HG02852 (cell line): ENCODE data around the gene CIDEA.
"Not testable (repeated sequence)": the region's sequence is repeated elsewhere in the genome, so short reads cannot be mapped to it uniquely, and the experiment has no call there.

Experiments used
- ATAC-seq: cut with Tn5 transposase; IDR thresholded peaks from one replicate; pipeline ENCODE4 v1.9.1; 2021; ENCODE audit warnings: mild to moderate bottlenecking, moderate library complexity; ENCODE audit not compliant: unreplicated experiment

CIDEA gene, protein sequence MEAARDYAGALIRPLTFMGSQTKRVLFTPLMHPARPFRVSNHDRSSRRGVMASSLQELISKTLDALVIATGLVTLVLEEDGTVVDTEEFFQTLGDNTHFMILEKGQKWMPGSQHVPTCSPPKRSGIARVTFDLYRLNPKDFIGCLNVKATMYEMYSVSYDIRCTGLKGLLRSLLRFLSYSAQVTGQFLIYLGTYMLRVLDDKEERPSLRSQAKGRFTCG

DNA sequence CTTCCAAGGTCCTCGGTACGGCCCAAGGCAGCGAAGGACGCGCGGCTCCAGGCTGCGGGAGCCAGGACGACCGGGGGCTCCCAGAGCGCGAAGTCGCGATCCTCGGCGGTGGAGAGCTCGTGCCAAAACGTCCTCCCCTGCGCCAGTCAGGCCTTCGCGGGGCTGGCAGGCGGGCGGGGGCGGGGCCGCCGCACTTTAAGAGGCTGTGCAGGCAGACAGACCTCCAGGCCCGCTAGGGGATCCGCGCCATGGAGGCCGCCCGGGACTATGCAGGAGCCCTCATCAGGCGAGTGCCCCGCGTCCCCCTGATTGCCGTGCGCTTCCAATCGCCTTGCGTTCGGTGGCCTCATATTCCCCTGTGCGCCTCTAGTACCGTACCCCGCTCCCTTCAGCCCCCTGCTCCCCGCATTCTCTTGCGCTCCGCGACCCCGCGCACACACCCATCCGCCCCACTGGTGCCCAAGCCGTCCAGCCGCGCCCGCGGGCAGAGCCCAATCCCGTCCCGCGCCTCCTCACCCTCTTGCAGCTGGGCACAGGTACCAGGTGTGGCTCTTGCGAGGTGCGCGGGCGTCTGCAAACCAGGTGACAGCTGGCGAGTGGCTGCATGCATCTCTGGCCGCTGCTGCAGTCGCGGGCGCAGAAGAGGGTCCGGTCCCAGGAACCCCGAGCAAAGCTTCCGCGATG lies at the start of gene CIDEA:
Gene CIDEA (plus strand): TSS at position 226 of the 684 bp plus-strand sequence. CDS start 23 bp downstream, at position 249.
- no peak for ATAC-seq

DNA sequence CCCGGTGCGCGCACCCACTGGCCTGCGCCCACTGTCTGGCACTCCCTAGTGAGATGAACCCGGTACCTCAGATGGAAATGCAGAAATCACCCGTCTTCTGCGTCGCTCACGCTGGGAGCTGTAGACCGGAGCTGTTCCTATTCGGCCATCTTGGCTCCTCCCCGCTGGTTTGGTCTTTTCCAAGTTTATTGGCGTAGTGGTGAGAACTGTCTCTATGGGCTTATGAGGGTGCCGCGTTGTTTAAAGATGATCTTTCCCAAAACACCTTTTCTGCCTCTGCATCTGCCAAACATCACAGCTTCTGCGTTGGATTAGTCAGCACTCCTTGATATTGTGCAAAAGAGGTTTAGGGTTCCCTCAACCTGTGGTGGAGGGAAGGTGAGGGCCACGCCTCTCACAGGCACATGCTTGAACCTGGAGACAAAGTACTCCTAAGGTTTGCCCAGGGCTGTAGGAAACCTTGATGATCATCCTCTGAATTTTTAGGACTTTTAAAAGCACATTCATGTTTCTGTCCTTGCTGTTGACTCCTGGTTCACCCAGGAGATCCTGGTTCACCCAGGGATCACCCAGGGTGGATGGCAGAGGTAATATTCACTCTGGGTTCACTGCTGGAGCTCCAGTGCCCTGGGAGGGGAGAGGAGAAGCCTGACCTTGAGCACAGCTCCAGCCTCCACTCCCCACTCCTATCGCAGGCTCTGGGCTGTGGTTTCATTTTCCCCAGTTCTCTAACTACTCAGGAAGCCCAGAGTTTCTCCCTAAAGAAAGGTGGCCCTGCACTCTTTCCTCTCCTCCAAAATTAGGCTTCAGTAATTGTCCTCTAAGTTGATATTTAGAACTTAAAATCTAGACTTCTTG lies 45.6 kb upstream of the CIDEA start:
- not testable (repeated sequence) for ATAC-seq

DNA sequence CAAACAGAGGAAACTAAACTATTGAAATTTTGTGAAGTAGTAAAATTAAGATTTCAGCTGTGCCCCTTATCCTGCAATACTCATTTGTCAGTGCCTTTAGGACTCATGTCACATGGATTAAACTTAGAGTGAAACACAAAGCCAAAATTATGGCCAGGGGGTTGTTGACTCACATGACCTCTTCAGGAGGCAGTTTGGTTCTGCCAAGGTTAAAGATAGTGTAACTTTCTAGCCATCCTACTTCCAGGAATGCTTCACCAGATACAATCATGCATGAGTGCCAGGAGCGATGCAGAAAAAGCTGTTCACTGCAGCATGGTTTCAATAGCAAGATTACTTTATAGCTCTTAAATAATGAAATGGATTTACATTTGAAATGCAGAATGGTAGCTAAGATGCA lies 41.9 kb upstream of the CIDEA start:
- not testable (repeated sequence) for ATAC-seq

DNA sequence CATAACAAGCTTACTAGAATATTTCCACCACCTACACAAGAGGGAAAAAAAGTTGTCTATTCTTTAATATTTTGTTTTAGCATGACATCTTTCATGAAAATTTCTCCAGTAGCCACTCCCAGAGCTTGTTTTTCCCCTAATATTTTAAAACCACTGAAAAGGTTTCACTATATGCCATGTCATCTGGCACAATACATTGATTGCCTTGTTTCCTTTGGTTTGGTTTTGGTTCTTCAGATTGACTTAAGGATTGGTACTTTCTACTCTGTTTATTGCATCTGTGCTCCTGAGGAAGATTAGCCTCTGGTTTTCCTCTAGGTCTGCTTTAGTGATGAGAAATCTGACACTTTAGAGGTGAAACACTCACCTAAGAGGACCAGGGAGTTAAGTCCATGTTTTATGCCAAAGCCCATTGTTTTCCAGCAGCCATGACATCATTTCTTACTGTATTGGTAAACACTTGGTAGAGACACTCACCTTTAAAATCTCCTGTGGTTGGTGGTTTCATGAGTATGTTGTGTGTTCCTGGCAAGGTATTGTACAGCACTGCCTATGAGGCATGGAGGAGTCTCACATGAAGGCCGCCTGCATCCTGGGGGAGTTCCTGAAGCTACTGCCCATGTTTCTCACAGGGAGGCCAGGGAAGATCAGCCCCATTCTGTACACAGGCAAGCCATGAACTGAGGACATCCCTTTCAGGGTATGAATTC lies 39.7 kb upstream of the CIDEA start:
- ATAC-seq = not testable (repeated sequence)

DNA sequence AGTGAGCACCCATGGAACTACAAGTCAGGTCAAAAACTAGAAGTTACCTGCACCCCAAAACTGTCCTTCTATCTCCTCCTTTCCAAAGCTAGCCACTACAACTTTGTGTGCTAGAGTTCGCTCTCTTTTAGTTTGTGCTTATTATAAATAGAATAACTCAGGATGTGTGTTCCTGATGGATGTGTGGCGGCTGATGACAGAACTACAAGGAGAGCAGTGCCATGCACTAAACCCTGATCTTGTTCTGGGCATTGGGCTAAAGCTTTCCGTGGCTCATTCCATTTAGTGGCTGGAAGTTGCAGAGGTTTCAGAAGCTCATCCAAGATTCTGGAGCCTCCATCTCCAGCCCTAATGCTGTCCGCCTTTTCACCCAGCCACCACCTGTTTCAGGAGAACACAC lies 37.7 kb upstream of the CIDEA start:
- not testable (repeated sequence) for ATAC-seq

DNA sequence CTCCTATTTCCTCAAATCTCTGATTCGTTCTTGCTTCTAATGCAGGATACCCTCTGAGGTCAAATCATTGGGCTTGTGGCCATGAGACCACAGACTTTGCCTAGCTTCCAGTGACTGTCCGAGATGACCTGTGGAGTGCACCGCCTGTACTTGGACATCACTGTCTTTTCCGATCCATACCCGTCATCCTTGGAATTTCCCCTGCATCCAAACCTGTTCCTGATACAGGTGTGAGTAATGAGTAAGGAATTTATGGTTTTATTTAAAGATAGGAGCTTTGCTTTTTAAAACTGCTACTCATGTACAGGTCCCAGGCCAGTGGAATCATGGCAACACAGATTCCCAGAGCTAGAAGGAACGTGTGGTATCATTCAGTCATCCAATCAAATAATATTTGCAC lies 35.6 kb upstream of the CIDEA start:
- ATAC-seq = not testable (repeated sequence)

DNA sequence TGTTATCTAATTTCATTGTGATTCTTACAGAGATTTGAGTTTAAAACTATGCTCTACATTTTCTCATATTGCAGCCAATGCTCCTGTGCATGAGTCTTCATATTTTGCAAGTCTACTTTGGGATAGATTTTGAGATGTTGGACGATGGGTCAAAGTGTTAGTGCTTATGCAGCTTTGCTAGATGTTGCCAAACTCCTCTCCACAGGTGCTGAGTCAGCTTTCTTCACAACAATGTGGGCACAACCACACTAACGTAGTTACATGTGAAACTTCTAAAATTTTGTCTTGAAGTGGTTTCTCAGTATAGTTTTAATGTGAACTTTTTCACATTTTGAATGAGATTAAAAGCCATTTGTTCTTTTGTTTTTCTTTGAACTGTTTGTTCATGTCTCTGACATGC lies 32.1 kb upstream of the CIDEA start:
- not testable (repeated sequence) for ATAC-seq

DNA sequence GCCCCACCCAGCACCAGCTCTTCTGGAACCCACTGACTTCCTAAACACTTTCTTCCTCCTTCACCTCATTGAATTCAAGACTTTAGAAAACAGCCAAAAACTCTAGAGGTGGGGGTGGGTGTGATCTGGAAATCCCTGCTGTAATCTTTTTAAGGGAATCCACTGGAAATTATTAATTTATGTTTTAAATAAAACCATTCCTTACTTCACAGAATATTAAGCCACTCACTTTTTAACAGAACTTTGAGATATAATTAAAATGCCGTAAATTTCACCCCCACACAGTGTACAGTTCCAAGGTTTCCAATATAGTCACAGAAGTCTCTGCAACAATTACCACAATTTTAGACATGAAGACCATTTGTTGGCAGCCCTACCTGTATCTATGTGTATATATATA lies 30.8 kb upstream of the CIDEA start:
- ATAC-seq = not testable (repeated sequence)

DNA sequence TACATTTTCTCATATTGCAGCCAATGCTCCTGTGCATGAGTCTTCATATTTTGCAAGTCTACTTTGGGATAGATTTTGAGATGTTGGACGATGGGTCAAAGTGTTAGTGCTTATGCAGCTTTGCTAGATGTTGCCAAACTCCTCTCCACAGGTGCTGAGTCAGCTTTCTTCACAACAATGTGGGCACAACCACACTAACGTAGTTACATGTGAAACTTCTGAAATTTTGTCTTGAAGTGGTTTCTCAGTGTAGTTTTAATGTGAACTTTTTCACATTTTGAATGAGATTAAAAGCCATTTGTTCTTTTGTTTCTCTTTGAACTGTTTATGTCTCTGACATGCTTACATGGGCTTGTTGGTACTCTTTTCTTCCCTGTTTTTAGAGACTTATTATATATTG lies 27.4 kb upstream of the CIDEA start:
- not testable (repeated sequence) for ATAC-seq

DNA sequence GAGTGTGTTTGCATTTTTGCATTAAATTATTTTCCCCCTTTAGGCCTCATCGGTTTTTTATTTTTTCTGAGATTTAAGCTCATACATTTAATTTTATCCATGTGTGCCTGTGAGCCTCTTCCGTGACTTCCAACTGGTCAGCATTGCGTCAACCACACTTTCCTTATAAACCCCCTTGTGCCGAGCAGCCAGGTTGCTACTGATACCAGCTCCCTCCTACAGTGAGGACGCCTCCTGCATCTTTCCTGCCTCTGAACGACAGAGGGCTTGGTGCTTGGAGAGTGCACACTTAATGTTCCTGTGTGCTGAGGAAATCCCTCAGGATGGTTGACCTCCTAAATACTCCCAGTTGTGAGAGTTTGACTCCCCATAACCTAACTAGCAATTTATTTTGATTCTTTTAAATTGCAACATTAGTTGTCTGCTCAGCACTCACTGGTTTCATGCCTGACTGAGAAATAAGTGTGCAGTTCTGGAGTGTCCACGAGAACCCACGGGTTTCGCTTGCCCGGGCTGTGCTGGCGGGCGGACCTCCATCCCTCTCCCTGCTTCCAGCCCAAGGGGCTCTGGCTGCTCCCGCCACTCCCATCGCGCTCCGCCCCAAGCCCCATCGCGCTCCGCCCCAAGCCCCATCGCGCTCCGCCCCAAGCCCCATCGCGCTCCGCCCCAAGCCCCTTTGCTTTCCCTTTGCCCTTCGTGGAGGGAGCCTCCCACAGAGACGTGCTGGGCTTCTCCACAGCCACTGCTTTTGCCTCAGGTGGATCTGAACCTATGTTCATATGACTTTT lies 26.6 kb upstream of the CIDEA start:
- not testable (repeated sequence) for ATAC-seq

DNA sequence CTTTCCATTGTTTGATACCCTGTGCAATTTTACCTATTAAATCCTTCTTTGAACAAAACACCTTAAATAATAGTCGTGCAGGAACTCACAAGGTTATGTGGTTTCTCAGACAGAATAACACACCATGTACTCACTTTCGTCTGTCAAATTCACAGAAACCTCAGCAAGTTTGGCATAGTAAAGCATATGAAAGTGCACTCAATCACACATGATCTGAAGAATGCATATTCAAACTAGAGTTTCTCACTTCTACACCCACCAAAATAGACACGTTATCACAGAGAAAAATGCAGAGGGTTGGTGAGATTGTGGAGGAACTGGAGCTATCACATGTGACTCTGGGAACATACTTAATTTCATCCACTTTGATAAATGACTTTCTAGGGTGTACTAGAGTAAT lies 25.9 kb upstream of the CIDEA start:
- not testable (repeated sequence) for ATAC-seq

DNA sequence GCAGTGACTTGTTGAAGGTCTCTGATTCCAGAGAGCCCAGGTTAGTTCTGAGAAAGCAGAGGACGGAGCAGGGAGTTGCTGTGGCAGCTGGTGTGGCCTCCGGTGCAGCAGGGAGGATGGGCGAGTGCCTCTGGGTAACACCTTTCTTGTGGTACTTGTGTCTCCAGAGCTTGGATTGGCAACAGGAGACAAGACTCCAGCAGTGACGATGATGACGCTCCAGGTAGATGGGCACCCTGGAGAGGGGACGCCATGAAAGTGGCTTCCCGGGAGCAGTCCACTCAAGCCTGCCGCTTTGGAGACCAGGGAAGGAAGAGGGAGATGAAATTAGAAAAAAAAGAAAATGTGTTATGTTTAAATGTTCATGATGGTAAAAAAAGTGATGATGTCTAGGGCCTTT lies 23.6 kb upstream of the CIDEA start:
- not testable (repeated sequence) for ATAC-seq

DNA sequence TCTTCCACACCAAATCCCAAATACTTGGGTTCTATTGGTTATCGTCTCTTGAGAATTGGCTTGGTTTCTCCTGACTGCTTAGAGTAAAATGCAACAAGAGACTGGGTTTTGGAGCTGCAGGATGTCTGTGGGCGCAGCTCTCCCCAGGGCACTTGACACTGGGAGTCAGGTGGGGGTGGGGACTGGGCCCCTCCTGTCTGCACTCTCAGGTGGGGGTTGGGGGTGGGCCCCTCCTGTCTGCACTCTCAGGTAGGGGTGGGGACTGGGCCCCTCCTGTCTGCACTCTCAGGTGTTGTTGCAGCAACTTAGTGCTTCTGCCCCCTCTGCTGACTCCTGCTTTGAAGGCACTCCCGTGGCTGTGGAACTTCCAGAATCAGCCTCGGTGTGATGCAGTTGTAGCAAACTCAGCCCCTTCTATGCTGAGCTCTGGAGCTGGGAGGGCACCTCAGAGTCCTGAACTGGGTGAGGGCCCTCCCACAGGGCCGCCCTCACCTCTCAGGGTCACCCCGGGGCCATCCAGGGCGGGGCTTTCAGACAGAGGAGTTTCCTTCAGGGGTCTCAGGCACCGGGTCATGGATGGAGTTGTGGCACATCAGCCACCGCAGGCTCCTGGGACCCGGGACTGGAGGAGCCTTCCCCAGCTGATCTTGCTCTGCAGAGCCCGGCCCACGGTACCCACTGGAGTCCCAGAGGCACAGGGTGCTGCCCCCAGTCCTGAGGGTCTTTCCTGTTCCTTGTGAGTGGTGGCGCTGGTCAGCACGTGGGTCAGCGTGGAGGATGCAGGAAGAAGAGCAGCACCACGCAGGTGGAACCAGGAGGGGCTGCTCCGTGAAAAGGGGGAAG lies 22.9 kb upstream of the CIDEA start:
- ATAC-seq = no peak

DNA sequence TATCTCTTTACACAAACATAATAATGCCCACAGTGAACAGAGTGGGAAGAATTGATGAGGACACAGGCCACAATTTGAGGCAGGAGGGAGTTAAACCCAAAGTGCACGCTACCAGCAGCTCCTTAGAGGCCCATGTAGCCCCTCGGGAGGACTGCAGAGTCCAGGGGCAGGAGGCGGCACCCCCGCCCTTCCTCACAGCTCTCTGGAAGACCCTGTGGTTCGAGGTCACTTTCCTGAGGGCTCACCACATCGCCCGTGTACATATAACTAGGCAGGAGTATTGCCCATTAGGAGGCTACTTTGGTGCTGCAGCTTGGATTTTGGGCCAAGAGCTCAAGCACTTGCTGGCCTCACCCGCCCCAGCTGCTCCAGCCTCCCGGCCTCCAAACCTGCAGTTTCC lies 22.2 kb upstream of the CIDEA start:
- no peak for ATAC-seq

DNA sequence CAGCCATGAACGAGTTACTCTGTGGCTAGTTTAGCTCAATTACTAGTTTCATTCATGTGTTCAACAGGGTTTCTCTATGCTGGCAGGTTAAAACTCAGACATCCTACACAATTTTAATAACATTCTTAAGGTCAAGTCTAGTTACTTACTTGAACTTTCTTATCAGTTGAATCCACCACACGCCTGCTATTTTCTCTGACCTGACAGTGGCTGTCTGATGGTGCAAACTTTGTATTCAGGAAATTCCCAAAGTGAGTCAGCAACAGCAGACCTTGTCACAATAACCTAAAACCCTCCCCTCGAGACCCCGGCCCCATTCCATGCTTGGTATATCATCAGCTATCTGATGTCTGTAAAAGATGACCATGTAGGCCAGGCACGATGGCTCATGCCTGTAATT lies 20.8 kb upstream of the CIDEA start:
- ATAC-seq = no peak

DNA sequence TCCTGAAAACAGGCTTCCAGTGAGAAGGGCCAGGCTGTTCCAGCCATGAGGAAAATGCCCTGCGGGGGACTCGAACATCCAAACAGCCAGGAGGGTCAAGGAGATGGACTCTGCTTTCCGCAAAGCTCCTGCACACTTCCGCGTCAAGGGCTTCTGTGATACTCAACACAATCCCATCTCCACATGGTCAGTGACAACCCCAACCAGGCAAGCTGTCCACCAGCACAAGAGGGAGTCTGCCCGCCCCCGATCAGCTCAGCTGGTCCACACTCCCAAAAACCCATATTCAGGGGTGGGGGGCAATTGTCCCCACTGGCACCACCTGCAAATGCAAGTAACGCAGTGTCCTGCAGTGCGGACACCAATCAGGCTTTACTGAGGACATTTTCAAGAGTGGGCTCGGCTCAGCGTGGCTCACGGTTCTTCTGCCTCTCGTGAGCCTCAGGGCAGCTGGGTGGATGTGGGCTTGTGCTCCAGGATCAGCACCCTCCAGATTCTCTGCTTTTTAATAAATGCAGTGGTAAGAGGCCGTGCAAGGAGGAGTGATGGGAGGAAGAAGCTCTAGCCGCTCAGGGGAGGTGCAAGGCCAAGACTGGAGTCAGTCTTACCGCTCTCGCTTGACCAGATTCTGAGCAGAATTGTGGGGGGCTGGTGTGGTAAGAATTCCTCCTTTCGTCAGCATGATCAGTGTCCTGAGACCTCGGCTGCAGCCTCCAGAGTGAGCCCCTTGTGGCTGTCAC lies 19.5 kb upstream of the CIDEA start:
- ATAC-seq = no peak

DNA sequence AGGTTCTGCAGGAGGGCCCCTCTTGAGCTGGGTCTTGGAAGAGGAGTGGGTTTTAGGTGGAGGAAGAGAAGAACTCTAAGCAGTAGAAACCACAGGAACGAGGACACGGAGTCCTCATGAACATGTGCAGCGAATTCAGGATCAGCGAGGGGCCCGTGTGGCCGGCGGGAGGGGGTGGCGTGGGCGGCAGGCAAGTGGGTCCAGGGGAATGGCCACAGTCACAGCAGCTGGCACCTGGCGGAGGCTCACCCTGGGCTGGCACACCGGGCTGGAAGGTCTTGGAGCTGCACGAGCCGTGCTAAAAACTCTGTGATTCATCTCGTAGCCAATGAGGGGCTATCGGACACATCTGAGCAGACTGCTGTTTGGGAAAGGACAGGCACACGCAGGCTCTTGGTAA lies 18.0 kb upstream of the CIDEA start:
- ATAC-seq = no peak

DNA sequence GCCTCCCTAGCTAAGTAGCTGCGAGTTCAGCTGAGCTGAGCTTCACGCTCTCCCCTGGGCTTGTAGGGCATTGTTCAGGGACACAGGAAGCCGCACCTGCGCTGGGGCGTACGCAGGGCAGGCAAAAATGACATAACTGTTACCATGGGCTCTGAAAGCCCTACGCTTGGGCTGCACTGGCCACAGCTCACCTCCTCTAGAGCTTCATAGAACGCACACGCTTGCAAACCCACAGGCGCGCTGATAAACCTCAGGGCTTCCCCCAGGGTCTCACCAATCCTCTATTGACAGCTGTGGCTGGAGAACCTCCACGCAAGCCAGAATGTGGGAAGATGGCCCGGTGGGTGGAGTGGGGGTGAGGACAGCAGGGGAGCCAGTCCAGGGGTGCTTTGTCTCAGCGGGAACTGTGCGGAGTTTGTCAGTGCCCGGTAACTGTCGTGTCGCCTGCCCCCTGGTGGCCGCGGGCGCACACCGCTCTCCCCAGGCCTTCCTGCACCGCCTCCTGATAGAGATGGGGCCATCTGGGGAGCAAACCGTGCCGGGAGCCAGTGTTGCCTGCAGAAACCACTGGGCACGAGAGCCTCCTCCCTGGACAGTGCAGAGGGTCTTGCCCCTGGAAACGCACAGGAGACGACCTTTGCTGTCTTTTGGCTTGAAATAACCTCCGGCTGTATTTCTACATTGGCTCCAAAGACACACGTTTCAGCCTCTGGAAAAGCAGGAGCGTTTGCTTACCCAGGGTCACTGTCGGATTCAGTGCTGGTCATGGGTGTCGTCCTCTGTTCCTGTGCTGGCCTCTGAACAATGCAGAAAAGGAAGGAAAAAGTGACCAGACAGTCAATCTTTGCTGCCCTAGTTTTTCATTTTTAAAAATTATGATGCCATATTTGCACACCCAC lies 17.0 kb upstream of the CIDEA start:
- peak; percentile 80 for ATAC-seq
